GM18907 (cell line): ENCODE measurements around the gene RNU1-3.
"Not testable (repeated sequence)": the region's sequence is repeated elsewhere in the genome, so short reads cannot be mapped to it uniquely, and the experiment has no call there.

Experiments used
- ATAC-seq: cut with Tn5 transposase; IDR thresholded peaks from one replicate; pipeline ENCODE4 v1.9.1; 2021; ENCODE audit warnings: mild to moderate bottlenecking, moderate library complexity; ENCODE audit not compliant: unreplicated experiment

Gene RNU1-3

DNA sequence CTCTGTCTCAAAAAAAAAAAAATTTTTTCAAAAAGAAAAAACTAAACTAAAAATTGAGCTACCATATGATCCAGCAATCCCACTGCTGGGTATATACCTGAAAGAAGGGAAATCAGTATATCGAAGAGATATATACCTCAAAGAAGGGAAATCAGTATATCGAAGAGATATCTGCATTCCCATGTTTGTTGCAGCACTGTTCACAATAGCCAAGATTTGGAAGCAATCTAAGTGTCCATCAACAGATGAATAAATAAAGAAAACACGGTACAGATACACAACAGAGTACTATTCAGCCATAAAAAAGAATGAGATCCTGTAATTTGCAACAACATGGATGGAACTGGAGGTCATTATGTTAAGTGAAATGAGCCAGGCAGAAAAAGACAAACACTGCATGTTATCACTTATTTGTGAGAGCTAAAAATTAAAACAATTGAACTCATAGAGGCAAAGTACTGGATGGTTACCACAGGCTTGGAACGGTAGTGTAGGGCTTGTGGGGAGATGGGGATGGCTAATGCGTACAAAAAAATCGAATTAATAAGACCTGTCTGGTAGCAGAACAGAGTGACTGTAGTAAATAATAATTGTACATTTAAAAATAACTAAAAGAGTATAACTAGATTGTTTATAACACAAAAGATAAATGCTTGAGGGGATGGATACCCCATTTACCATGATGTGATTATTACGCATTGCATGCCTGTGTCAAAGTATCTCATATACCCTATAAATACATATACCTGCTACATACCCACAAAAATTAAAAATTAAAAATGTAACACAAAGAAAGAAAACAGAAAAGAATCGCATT is 25.4 kb downstream of the RNU1-3 start:
- ATAC-seq: not testable (repeated sequence)

- not testable (repeated sequence) for ATAC-seq
These were observed 27.4 kb downstream of the RNU1-3 start for GRCh38 chr1:16639091-16640031.

DNA sequence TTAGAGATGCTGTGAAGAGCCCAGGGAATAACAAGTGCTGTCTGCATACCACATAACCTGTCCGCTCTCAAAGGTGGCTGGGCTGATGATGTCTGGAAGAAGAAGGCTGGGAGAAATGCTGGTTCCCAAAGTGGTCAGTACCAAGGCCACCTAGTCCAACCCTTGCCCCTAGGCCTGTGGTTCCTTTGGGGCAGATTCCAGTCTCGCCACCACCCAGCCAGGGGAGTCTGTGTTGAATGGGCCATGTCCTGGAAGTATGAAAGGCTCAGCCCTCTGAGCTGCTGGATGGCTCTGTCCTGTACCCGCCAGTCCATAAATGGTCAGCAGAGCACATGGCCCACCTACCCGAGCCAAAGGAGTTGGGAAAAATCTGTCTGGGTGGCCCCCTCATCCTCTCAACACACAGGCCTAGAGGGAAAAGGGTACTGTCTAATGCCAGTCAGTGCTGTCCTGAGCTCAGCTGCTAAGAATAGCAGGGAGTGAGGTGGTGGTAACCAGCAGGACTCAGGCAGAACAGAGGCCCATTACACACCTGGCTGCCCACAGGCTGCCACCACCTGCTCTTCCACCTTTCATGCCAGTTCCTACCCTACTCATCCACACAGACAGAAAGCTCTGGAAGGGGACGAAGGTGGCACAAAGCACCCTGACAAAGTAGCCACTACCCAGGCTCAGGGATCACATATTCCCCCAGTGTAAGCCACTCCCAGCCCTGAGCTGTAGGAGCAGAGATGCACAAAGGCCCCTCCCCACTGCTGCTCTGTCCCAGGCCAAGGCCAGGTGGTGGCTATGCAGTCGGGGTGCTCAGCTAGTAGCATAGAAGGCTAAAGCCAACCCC is 28.6 kb downstream of the RNU1-3 start:
- not testable (repeated sequence) for ATAC-seq

GRCh38 chr1:16636551-16637195 is 30.1 kb downstream of the RNU1-3 start:
- ATAC-seq: not testable (repeated sequence)

DNA sequence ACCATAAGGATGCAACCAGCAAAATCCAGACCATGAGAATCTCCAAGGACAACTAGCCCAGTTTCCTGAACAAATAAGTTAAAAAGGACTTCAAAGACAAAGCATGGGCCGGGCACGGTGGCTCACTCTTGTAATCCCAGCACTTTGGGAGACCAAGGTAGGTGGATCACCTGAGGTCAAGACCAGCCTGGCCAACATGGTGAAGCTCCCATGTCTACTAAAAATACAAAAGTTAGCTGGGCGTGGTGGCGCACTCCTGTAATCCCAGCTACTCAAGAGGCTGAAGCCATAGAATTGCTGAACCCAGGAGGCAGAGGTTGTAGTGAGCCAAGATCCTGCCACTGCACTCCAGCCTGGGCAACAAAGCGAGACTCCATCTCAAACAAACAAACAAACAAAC is 30.8 kb downstream of the RNU1-3 start:
- not testable (repeated sequence) for ATAC-seq

- ATAC-seq: not testable (repeated sequence)
These were observed 33.0 kb downstream of the RNU1-3 start for GRCh38 chr1:16633540-16634282.

- not testable (repeated sequence) for ATAC-seq
These were observed 34.5 kb downstream of the RNU1-3 start for GRCh38 chr1:16632044-16632850.

DNA sequence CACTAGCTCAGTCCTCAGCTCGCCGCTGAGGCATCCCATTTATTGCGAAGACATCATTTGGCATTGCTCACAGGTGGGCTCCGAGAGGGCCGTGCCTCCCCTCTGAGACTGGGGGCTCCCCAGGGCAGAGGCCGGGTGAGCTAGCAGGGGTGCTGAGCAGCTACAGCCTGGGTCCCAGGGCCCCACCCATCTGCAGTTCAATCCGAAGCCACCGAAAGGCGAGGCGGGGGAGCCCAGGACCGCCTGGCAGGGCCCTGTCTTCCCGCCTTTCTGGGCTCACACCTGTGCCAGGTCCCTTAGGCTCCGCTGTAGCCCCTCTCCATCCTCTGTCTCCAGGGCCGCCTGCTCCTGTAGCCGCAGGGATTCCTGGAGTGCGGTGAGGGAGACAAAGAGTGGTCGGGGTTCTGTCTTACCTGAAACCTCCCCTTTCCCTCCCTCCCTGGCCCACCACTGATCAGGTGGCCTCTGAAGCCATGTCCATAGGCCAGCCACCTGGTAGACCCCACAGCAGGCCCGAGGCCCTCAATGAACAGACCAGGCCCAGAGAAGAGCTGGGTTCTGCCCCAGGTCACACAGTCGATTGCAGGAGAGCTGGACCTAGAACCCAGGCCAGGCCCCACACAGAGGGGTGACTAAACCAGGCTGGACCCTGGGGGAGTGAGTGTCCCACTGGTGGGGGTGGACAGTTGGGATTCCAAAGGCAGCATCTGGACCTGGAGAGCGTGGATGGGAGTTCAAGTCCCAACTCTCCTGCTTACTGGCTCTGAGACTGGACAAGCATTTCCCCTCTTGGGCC is 35.3 kb downstream of the RNU1-3 start:
- ATAC-seq: no peak

- no peak for ATAC-seq
These were observed 36.0 kb downstream of the RNU1-3 start for GRCh38 chr1:16630661-16631247.

DNA sequence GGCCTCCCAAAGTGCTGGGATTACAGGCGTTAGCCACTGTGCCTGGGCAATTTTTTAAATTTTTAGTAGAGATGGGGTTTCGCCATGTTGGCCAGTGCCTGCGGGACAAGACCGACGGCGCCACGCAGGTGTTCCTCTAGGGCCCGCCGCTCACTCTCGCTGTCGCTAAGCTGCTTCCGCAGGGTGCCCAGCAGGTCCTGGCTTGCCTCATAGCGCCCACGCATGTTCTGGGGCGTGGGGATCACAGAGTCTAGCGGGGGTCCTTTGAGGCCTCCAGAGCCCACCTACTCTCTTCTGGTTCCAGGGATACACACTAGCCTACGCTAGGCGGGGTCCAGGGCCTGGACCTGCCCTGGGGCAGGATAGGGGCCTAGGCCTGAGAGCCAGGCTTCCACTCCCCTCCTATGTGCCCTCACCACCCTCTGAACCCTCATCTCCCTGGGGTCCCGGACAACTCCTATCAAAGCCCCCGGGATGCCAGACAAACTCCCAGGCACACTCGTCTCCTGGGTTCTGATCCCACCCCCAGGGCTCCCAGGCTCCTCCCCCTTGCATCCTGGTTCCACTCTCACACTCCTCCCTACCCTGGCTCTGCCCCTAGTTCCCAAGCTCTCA is 36.7 kb downstream of the RNU1-3 start:
- not testable (repeated sequence) for ATAC-seq

DNA sequence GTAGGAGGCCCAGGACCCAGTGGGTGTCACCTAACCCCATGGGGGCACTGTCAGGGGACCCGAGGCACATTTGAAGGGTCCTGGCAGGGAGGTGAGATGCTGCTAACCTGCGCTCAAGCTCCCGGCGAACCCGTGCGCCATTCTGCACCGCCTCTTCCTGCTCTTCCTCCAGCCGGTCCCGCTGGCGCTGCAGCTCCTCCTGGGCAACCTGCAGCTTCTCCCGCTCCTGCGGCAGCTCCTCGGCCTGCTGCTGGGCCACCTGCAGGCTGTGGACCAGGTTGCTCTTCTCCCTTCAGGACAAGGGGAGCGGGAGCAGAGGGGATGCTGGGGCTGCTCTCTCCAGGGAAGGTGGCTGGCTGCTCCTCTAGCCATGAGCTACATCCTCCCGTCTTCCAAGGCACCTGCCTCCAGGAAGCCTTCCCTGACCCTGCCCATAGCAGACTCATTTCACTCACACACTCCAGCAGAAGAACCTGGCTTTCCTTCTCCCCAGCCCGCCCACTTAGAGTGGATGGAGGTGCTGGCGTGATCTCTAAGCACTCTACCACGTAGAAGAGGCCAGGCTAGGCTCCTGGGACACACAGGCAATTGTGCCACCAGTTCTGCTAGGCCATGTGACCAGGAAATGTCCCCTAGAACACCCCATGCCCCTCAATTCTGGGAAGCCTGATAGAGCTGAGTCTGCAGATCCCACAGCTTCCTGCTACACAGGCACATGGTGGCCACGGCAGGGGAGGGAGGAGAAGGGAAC is 38.2 kb downstream of the RNU1-3 start:
- ATAC-seq: no peak

- ATAC-seq: not testable (repeated sequence)
These were observed 40.3 kb downstream of the RNU1-3 start for GRCh38 chr1:16626409-16626983.

- no peak for ATAC-seq
These were observed 41.0 kb downstream of the RNU1-3 start for GRCh38 chr1:16625497-16626408.

- not testable (repeated sequence) for ATAC-seq
These were observed 42.7 kb downstream of the RNU1-3 start for GRCh38 chr1:16623812-16624719.
